HG02938 (cell line): ENCODE data around the gene DDX20.

Source experiments
- ATAC-seq: cut with Tn5 transposase; IDR thresholded peaks from one replicate; pipeline ENCODE4 v1.9.1; 2021; ENCODE audit warnings: mild to moderate bottlenecking, moderate library complexity; ENCODE audit not compliant: unreplicated experiment

Gene DDX20

GRCh38 chr1:111755331-111756123 lies at the start of gene DDX20:
Gene DDX20 (plus strand): TSS chr1:111755901. CDS start chr1:111755925, 24 bp downstream.
- ATAC-seq, result peak; percentile 88

GRCh38 chr1:111706921-111707320 lies 48.8 kb upstream of the DDX20 start:
- no peak for ATAC-seq

DNA sequence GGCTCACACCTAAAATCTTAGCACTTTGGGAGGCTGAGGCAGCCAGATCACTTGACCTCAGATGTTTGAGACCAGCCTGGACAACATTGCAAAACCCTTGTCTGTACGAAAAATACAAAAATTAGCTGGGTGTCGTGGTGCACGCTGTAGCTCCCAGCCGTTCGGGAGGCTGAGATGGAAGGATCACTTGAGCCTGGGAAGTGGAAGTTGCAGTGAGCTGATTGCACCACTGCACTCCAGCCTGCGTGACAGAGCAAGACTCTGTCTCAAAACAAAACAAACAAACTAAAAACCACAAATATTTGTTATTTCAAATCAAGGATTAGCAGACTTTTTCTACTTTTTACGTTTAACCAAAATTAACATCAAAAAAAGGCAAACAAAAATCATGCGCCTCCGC lies 47.8 kb upstream of the DDX20 start:
- ATAC-seq, result no peak

GRCh38 chr1:111709986-111710385 lies 45.7 kb upstream of the DDX20 start:
- ATAC-seq, result no peak

DNA sequence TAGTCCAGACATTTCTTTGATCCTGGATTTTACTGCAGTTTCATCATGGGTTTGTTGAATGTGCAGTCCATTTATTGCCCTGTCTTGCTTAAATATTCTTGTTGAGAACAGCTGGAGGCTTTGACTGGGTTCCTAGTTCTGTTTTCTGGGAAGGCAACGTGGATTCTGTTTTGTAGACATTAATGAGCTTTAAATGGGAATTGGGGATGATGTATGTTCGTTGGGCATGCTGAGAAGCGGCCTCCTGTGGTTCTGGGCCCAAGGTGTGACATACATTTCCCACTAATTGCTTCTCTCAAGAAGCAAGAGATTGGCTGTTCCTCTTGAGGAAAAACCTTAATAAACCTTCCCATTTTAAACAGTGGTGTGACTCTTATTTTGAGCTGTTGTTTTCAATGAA lies 39.4 kb upstream of the DDX20 start:
- no peak for ATAC-seq

- no peak for ATAC-seq
These were observed 38.3 kb upstream of the DDX20 start for GRCh38 chr1:111717450-111717849.

- ATAC-seq, result no peak
These were observed 36.6 kb upstream of the DDX20 start for GRCh38 chr1:111719135-111719534.

DNA sequence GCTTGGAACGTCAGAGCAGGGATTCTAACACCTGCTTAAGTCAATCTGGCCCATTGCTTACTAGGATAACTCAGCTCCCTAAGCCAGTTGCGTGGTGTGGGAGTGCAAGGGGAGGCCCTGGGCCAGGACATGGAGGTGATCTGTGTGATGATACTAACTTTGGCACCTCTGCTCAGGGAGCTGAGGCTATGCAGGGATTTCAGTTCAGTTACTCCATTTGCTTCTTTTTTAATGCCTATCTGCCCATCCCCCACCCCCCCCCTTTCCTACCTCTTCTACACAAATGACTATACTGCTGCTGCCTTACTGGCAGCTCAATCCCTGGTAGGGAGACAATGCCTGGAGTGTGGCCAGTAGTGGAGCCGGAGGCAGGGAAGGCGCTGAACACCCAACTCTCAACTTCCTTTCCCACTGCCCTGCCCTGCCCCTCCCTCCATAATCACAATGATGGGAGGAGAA lies 36.0 kb upstream of the DDX20 start:
- ATAC-seq, result no peak

DNA sequence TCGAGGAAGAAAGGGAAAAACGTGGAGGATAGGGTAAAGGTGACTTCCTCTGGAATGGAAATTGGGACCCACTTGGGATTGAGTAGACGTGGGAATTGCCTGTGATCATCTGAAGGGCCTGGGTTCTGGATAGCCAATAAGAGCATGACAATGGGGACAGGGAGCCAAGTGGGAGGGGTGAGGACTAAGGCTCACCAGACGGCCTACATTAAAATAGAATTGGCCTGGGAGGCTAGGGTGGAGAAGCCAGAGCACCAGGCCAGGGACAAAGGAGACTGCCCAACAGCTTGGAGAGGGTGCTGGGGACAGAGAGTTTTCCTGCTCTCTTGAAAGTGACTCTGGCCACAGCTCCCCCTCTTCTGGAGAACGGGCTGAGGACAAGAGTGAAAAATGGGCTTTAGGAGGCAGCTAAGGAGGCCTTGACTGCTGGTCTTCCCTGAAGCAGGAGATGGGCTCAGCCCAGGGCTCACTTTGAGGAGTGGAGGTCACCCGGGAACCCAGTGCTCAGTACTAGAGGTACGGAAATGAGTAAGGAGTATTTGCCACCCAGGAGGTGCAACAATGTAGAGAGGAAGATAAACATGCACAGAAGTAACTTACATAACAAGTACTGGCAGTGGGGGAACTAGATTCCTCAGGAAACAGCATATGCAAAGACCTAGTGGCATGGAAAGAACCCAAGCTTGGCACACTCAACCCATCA lies 35.3 kb upstream of the DDX20 start:
- ATAC-seq, result no peak

DNA sequence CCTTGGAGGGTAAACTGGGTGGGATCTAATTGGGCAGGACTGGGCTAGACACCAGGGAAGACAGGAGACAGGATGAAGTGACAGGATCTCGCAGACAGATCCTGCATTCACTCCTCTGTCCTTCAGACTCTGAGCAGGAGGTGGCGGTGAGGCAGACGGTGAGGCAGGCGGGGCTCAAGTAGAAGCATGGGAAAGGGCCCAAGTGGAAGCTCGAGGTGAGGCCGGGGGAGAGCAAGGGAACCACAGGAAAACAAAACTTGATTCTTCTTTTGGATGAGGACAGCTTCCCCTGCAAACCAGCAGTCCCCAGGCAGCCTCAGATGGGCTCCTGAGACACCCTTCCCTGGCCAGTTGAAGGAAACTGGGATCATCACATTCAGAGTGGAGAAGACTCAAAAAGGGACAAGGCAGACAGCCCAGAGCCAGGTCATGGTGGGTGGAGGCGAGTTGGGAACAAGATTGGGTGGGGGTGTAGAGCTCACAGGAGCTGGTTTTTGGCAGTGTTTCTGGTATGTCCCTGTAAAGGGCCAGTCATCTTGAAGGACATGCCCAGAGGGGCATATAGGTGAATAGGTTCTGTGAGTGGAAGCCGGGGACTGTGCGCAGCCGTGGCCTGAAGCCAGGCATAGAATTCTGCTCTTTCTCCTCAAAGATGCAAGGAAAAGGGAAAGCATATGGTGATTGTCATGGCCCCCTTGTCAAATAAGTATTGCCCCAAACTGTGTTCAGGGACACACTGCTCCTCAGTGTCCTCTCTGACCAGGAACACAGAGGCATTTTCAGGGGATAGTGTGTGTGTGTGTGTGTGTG lies 34.5 kb upstream of the DDX20 start:
- no peak for ATAC-seq

GRCh38 chr1:111723091-111723806 lies 32.5 kb upstream of the DDX20 start:
- ATAC-seq, result no peak

GRCh38 chr1:111723871-111724270 lies 31.8 kb upstream of the DDX20 start:
- no peak for ATAC-seq

- ATAC-seq, result no peak
These were observed 30.5 kb upstream of the DDX20 start for GRCh38 chr1:111725192-111725591.

GRCh38 chr1:111727056-111727455 lies 28.6 kb upstream of the DDX20 start:
- ATAC-seq, result no peak

- ATAC-seq, result no peak
These were observed 26.3 kb upstream of the DDX20 start for GRCh38 chr1:111729271-111729921.

DNA sequence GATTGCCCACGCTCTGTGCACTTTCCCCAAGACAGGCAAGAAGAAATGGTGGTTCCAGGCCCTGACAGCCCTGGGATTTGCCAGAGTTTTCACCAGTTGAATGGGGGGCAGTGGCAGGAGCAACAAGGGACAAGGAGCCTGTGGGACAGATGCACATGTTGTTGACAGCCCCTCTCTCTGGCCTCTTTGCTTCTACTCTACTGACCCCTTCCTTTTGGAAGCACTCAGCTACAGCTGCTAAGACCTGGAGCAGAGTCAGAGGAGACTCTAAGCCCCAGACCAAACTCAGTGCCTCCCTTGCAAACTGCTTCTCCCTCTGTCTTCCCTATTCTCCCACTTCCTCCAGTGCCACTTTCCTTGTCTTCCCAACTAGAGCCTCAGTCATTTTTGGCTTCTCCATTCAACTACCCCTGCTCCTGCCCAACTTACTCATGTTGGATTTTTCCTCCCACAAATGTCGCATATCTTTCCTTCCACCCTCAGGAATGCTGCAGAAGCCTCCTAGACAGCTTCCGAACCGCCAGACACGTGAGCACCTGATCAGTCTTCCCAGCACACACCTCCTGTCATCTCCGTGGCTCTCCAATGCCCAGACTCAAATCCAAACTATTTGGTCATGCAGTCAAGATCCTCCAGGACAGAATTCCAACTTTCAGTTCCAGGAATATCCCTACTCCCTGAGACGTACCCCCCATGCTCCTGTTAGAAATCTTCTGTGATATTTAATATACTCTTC lies 25.6 kb upstream of the DDX20 start:
- ATAC-seq, result no peak

DNA sequence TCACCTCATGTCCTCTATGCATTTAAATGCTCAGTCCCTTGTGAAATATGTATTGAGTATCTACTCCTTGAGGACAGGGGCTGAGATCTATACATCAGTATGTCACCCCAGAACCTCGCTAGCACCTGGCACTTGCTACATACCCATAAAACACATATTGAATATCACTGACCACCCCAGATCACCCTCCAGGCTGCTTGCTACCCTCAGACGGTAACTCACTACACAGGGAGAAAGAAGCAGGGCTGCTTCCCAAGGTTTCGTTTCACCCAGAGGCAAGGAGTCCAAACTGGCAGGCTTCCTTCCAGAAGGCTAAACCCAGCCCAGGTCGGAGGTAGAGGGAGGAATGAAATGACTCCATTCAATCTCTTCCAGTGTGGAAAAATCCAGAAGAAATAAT lies 25.0 kb upstream of the DDX20 start:
- no peak for ATAC-seq

- no peak for ATAC-seq
These were observed 23.7 kb upstream of the DDX20 start for GRCh38 chr1:111731956-111732355.

GRCh38 chr1:111732718-111733117 lies 23.0 kb upstream of the DDX20 start:
- ATAC-seq, result no peak
